Measurements from ENCODE around the gene DNMT1. TPM values are rescaled to one million over a fixed set of nuclear protein-coding genes. Genes with fewer than 3 reads are reported as not detected.
"Not testable (repeated sequence)": the region's sequence is repeated elsewhere in the genome, so short reads cannot be mapped to it uniquely, and the experiment has no call there.

Gene DNMT1
- 133 and 139 TPM in 2 replicates for total RNA-seq (2022)
- Bru-seq, nascent RNA = percentile 78 among the genes with signal in this experiment
- BruChase-seq, experiment 1, labeled RNA remaining after a 6-hour chase = percentile 89 among the genes with signal in this experiment
- percentile 84 among the genes with signal in this experiment for BruChase-seq, experiment 2, labeled RNA remaining after a 2-hour chase
- long read RNA-seq, full-length matches to known transcripts = 24 of 81 reads
- long read RNA-seq, partial matches to known transcripts = 28 of 81 reads
- long read RNA-seq, other reads (novel, unspliced or antisense) = 29 of 81 reads

- intact Hi-C loops (cut with micrococcal nuclease; ENCODE audit: unreplicated experiment) = loop anchor here (5.0 kb wide), 1 partner anchor 58 kb away; the partner anchor contains the start of gene MRPL4
- CTCF ChIA-PET = interaction anchor here (0.5 to 1.2 kb wide), 4 partner anchors 12 to 249 kb away, joined by 3 to 6 read pairs (median 4); no protein-coding TSS in a partner anchor
- no TSS peak for BruUV-seq (replicated peaks)
- H3K27ac Mint-ChIP-seq (ENCODE audit: unreplicated experiment) = peak within 1 kb of the TSS; percentile 68
- DNase-seq = peak; percentile 96
- no peaks in the 10 kb centered on the region for H3K9me3 Mint-ChIP-seq (ENCODE audit: low read depth, unreplicated experiment)
- peaks cover 21% of the 10 kb centered on the region for H3K36me3 Mint-ChIP-seq (ENCODE audit: insufficient read depth, unreplicated experiment)
- H3K4me1 Mint-ChIP-seq (ENCODE audit: low read depth, unreplicated experiment) = no peaks in the 10 kb centered on the region
- H3K4me3 Mint-ChIP-seq (ENCODE audit: low read depth, unreplicated experiment) = peak within 1 kb of the TSS; percentile 86
- no peak for TF ChIP-seq CTCF (IDR thresholded peaks at IDR 0.05; ENCODE audit: unreplicated experiment)
- no peaks in the 10 kb centered on the region for H3K27me3 Mint-ChIP-seq (ENCODE audit: unreplicated experiment)
Measured at GRCh38 chr19:10194500-10195198, at the start of gene DNMT1. DNMT1 (minus strand) TSS chr19:10194953; CDS start chr19:10194899, 54 bp downstream.

GRCh38 chr19:10243606-10244005 lies 48.9 kb upstream of the DNMT1 start:
- H3K4me1 Mint-ChIP-seq (ENCODE audit: low read depth, unreplicated experiment) = no peaks in the 10 kb centered on the region
- DNase-seq = no peak
- no TSS peak for BruUV-seq (replicated peaks)
- CTCF ChIA-PET = no interaction called here
- H3K36me3 Mint-ChIP-seq (ENCODE audit: insufficient read depth, unreplicated experiment) = no peaks in the 10 kb centered on the region
- no peaks in the 10 kb centered on the region for H3K9me3 Mint-ChIP-seq (ENCODE audit: low read depth, unreplicated experiment)
- H3K27me3 Mint-ChIP-seq (ENCODE audit: unreplicated experiment) = no peaks in the 10 kb centered on the region
- H3K4me3 Mint-ChIP-seq (ENCODE audit: low read depth, unreplicated experiment) = no peak overlapping the region
- TF ChIP-seq CTCF (IDR thresholded peaks at IDR 0.05; ENCODE audit: unreplicated experiment) = no peak
- intact Hi-C loops (cut with micrococcal nuclease; ENCODE audit: unreplicated experiment) = no loop called here
- H3K27ac Mint-ChIP-seq (ENCODE audit: unreplicated experiment) = no peak overlapping the region

GRCh38 chr19:10241826-10242449 lies 47.2 kb upstream of the DNMT1 start:
- H3K27ac Mint-ChIP-seq (ENCODE audit: unreplicated experiment); H3K4me3 Mint-ChIP-seq (ENCODE audit: low read depth, unreplicated experiment); CTCF ChIA-PET; H3K4me1 Mint-ChIP-seq (ENCODE audit: low read depth, unreplicated experiment); H3K36me3 Mint-ChIP-seq (ENCODE audit: insufficient read depth, unreplicated experiment); BruUV-seq (replicated peaks); H3K27me3 Mint-ChIP-seq (ENCODE audit: unreplicated experiment); H3K9me3 Mint-ChIP-seq (ENCODE audit: low read depth, unreplicated experiment); intact Hi-C loops (cut with micrococcal nuclease; ENCODE audit: unreplicated experiment): not testable (repeated sequence)
- DNase-seq = peak; percentile 7

- H3K4me1 Mint-ChIP-seq (ENCODE audit: low read depth, unreplicated experiment) = no peaks in the 10 kb centered on the region
- no peak overlapping the region for H3K27ac Mint-ChIP-seq (ENCODE audit: unreplicated experiment)
- BruUV-seq (replicated peaks) = no TSS peak
- TF ChIP-seq CTCF (IDR thresholded peaks at IDR 0.05; ENCODE audit: unreplicated experiment) = no peak
- H3K4me3 Mint-ChIP-seq (ENCODE audit: low read depth, unreplicated experiment) = no peak overlapping the region
- CTCF ChIA-PET = interaction anchor here (0.7 kb wide), 1 partner anchor 34 kb away, joined by 4 read pairs; no protein-coding TSS in a partner anchor
- no peak for DNase-seq
- intact Hi-C loops (cut with micrococcal nuclease; ENCODE audit: unreplicated experiment) = no loop called here
- no peaks in the 10 kb centered on the region for H3K9me3 Mint-ChIP-seq (ENCODE audit: low read depth, unreplicated experiment)
- no peaks in the 10 kb centered on the region for H3K36me3 Mint-ChIP-seq (ENCODE audit: insufficient read depth, unreplicated experiment)
- no peaks in the 10 kb centered on the region for H3K27me3 Mint-ChIP-seq (ENCODE audit: unreplicated experiment)
Measured at GRCh38 chr19:10238172-10238783, 43.5 kb upstream of the DNMT1 start.
